ENCODE data around the gene NLRP11. TPM values are rescaled to one million over a fixed set of nuclear protein-coding genes. Genes with fewer than 3 reads are reported as not detected.

The NLRP11 gene
- 0.14 TPM in 1 of 2 replicates, not detected in the other for total RNA-seq (2014; rRNA removed; shearing (Covaris generic); ENCODE audit: low replicate concordance)

GRCh38 chr19:55831846-55832245 is at the start of gene NLRP11:
Gene NLRP11, minus strand, starts transcription at chr19:55831999. Its CDS starts 13,825 bp downstream, at chr19:55818174.
- in situ Hi-C loops (cut with HindIII; ENCODE audit: low pct_unique_long_range_greater_than_20kb, low sequenced_read_pairs), result no loop called here
- DNase-seq (ENCODE audit: low read depth), result no peak

- no peak for DNase-seq (ENCODE audit: low read depth)
- in situ Hi-C loops (cut with HindIII; ENCODE audit: low pct_unique_long_range_greater_than_20kb, low sequenced_read_pairs), result no loop called here
Observed at GRCh38 chr19:55877211-55877610, 45.4 kb upstream of the NLRP11 start.

GRCh38 chr19:55870736-55871135 is 38.9 kb upstream of the NLRP11 start:
- no peak for DNase-seq (ENCODE audit: low read depth)
- in situ Hi-C loops (cut with HindIII; ENCODE audit: low pct_unique_long_range_greater_than_20kb, low sequenced_read_pairs), result no loop called here

- in situ Hi-C loops (cut with HindIII; ENCODE audit: low pct_unique_long_range_greater_than_20kb, low sequenced_read_pairs), result no loop called here
Observed at GRCh38 chr19:55867101-55867500, 35.3 kb upstream of the NLRP11 start.

DNA sequence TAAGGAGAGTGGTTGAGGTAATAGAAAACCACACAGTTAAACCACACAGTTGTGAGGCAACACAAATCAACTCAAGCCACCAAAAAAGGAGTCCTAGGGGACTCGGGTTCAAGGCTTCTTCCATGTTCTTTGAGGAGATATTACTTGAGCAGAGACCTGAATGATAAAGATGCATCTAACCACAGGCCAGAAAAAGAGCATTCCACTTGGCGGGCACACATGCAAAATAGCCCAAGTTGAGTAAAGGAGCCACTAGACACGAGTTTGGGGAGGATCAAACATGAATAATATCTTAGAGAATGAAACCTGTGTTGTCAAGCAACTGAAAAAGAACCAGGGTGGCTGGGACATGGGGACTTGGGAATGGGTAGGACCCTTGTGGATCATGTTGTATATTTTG is 34.7 kb upstream of the NLRP11 start:
- in situ Hi-C loops (cut with HindIII; ENCODE audit: low pct_unique_long_range_greater_than_20kb, low sequenced_read_pairs), result no loop called here
- DNase-seq (ENCODE audit: low read depth), result no peak

More at GRCh38 chr19:55867101-55867500, 35.3 kb upstream of the NLRP11 start:
- DNase-seq (ENCODE audit: low read depth), result no peak

DNA sequence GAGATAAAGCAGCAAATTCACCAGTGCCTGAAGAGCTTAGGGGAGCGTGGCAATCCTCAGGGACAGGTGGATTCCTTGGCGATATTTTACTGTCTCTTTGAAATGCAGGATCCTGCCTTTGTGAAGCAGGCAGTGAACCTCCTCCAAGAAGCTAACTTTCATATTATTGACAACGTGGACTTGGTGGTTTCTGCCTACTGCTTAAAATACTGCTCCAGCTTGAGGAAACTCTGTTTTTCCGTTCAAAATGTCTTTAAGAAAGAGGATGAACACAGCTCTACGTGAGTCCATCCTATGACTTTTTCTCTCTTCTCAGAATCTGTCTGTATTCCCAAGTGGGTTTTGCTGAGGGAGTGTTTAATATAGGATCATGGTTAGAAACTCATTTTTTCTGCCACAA is 27.2 kb upstream of the NLRP11 start:
- DNase-seq (ENCODE audit: low read depth), result no peak
- in situ Hi-C loops (cut with HindIII; ENCODE audit: low pct_unique_long_range_greater_than_20kb, low sequenced_read_pairs), result no loop called here

DNA sequence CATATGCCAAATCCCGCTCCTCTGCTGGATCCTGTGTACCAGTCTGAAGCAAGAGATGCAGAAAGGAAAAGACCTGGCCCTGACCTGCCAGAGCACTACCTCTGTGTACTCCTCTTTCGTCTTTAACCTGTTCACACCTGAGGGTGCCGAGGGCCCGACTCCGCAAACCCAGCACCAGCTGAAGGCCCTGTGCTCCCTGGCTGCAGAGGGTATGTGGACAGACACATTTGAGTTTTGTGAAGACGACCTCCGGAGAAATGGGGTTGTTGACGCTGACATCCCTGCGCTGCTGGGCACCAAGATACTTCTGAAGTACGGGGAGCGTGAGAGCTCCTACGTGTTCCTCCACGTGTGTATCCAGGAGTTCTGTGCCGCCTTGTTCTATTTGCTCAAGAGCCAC is 26.6 kb upstream of the NLRP11 start:
- no peak for DNase-seq (ENCODE audit: low read depth)
- in situ Hi-C loops (cut with HindIII; ENCODE audit: low pct_unique_long_range_greater_than_20kb, low sequenced_read_pairs), result no loop called here

GRCh38 chr19:55857974-55858373 is 26.2 kb upstream of the NLRP11 start:
- in situ Hi-C loops (cut with HindIII; ENCODE audit: low pct_unique_long_range_greater_than_20kb, low sequenced_read_pairs), result no loop called here
- no peak for DNase-seq (ENCODE audit: low read depth)

DNA sequence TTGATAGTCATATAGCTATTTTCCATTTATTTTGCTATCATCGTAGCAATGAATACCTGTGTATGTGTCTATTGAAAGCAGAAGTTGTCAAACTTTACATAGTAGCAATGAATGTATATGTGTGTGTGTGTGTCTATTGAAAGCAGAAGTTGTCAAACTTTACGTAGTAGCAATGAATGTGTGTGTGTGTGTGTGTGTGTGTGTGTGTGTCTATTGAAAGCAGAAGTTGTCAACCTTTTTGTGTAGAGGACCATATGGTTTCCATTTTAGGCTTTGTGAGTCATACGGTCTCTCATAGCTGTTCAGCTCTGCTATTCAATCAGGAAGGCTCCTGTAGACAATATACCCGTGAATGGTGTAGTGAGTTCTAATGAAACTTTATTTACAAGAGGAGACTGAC is 25.4 kb upstream of the NLRP11 start:
- DNase-seq (ENCODE audit: low read depth), result no peak

GRCh38 chr19:55855160-55855559 is 23.4 kb upstream of the NLRP11 start:
- no peak for DNase-seq (ENCODE audit: low read depth)

More for the DNA sequence above, 25.4 kb upstream of the NLRP11 start:
- in situ Hi-C loops (cut with HindIII; ENCODE audit: low pct_unique_long_range_greater_than_20kb, low sequenced_read_pairs), result no loop called here

DNA sequence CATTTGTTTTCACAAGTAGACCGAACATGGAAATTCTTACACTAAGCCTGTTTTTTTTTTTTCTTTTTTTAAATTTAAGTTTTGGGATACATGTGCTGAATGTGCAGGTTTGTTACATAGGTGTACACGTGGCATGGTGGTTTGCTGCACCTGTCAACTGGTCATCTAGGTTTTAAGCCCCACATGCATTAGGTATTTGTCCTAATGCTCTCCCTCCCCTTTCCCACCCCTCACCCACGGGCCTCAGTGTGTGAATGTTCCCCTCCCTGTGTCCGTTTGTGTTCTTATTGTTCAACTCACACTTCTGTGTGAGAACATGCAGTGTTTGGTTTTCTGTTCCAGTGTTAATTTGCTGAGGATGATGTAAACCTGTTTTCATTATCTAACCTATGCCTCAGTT is 7.1 kb upstream of the NLRP11 start:
- in situ Hi-C loops (cut with HindIII; ENCODE audit: low pct_unique_long_range_greater_than_20kb, low sequenced_read_pairs), result no loop called here
- DNase-seq (ENCODE audit: low read depth), result no peak

More at GRCh38 chr19:55855160-55855559, 23.4 kb upstream of the NLRP11 start:
- in situ Hi-C loops (cut with HindIII; ENCODE audit: low pct_unique_long_range_greater_than_20kb, low sequenced_read_pairs), result no loop called here

- in situ Hi-C loops (cut with HindIII; ENCODE audit: low pct_unique_long_range_greater_than_20kb, low sequenced_read_pairs), result no loop called here
- no peak for DNase-seq (ENCODE audit: low read depth)
Observed at GRCh38 chr19:55838251-55838650, 6.5 kb upstream of the NLRP11 start.

DNA sequence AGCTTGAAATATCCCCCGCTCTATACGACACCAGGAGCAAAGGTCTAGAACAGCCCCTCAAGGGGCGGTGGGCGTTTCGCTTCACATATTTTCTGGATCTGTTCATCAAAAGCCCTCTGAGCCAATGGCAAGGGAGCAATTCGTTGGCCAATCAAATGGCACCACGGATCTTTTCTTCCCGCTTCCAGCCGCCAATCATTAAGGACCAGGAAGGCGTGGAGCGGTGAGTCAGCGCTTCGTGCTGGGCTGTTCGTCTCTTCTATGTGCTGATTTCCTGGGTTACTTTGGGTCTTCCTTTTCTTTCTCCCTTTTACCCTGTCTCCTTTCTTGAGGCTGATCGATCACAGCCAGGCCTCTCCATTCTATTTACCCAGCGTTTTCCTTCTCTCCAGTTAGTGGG is 4.5 kb upstream of the NLRP11 start, which contains the start of gene NLRP4:
NLRP4 (plus strand) TSS at position 201 of the 400 bp plus-strand sequence. CDS start 15,541 bp downstream, outside the sequence.
- peak; percentile 19 for DNase-seq (ENCODE audit: low read depth)
- in situ Hi-C loops (cut with HindIII; ENCODE audit: low pct_unique_long_range_greater_than_20kb, low sequenced_read_pairs), result no loop called here

GRCh38 chr19:55832676-55833075 is 877 bp upstream of the NLRP11 start:
- in situ Hi-C loops (cut with HindIII; ENCODE audit: low pct_unique_long_range_greater_than_20kb, low sequenced_read_pairs), result no loop called here

GRCh38 chr19:55830656-55831055 is 1.1 kb downstream of the NLRP11 start:
- no peak for DNase-seq (ENCODE audit: low read depth)
- in situ Hi-C loops (cut with HindIII; ENCODE audit: low pct_unique_long_range_greater_than_20kb, low sequenced_read_pairs), result no loop called here

More at GRCh38 chr19:55832676-55833075, 877 bp upstream of the NLRP11 start:
- no peak for DNase-seq (ENCODE audit: low read depth)

DNA sequence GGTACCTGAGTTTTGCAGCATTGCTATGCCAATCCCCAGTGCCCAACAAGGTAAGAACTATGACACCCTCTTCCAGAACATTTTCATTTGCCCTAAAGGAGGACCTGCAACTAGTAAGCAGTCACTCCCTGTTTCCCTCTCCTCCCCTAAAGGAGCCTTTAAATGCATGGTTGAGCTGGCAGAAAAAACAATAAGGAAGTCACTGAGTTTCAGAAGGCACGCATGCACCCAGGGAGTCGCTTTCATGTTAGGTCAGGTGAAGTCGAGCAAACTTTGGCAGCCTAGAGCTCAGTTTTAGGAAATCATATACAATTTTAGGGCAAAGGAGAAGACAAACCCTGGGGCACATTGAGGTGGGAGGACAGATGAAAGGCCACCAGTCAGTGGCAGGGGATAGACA is 11.8 kb downstream of the NLRP11 start:
- no peak for DNase-seq (ENCODE audit: low read depth)
- in situ Hi-C loops (cut with HindIII; ENCODE audit: low pct_unique_long_range_greater_than_20kb, low sequenced_read_pairs), result no loop called here

GRCh38 chr19:55813906-55814305 is 17.9 kb downstream of the NLRP11 start:
- in situ Hi-C loops (cut with HindIII; ENCODE audit: low pct_unique_long_range_greater_than_20kb, low sequenced_read_pairs), result no loop called here
- DNase-seq (ENCODE audit: low read depth), result no peak

GRCh38 chr19:55812449-55812848 is 19.4 kb downstream of the NLRP11 start:
- DNase-seq (ENCODE audit: low read depth), result no peak

DNA sequence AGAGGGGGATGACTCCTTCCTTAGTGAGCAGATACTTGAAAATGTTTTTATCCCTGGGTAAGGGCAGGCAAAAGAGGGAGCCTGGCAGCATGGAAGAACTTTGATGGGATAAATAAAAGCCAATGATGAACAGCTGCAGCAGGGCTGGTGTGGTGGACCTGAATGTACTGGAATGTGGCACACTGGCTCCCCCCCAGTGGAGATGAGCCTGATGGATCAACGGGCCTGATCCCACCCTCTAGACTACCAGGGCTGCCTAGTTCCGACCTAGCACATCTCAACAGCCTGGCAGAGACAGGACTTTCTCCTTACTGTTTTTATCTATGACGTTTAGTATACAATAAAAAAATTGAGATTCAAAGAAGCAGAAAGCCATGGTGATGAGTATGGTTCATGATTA is 20.5 kb downstream of the NLRP11 start:
- in situ Hi-C loops (cut with HindIII; ENCODE audit: low pct_unique_long_range_greater_than_20kb, low sequenced_read_pairs), result no loop called here

More at GRCh38 chr19:55812449-55812848, 19.4 kb downstream of the NLRP11 start:
- in situ Hi-C loops (cut with HindIII; ENCODE audit: low pct_unique_long_range_greater_than_20kb, low sequenced_read_pairs), result no loop called here

GRCh38 chr19:55809381-55810058 is 22.3 kb downstream of the NLRP11 start:
- DNase-seq (ENCODE audit: low read depth), result peak; percentile 59
- in situ Hi-C loops (cut with HindIII; ENCODE audit: low pct_unique_long_range_greater_than_20kb, low sequenced_read_pairs), result no loop called here

More for the DNA sequence above, 20.5 kb downstream of the NLRP11 start:
- DNase-seq (ENCODE audit: low read depth), result no peak

Measured in Caki2 (cell line).